ENCODE data around the gene SUN1.
A peak's percentile ranks its signal among the peaks of the same experiment; 100 is the strongest.

Gene SUN1

DNA sequence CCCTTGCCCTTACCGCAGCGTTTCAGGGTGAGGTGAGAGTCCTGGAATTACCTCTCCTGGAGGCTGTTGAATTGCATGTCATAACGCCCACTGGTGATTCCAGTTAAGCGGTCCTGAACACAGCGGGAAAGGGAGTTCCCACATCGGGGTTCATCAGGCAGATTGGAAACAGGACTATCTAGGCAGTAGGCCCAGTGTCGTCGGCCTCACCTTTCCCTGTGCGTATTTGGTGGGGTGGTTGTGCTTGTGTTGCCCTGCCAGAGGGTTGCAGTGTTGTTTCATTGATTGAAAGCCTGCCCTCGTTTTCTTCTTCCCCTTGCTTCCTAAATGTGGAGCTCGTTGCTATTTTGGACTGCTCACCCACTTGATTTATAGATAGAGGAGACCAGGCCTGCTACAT lies 10.6 kb upstream of the SUN1 start:
- H3K27me3 Mint-ChIP-seq = no peaks in the 10 kb centered on the region
- H3K4me3 Mint-ChIP-seq = no peak overlapping the region
- H3K4me1 Mint-ChIP-seq (ENCODE audit: low read depth) = peaks cover 76% of the 10 kb centered on the region
- H3K9me3 Mint-ChIP-seq = no peaks in the 10 kb centered on the region
- no peak for DNase-seq
- peaks cover 68% of the 10 kb centered on the region for H3K36me3 Mint-ChIP-seq (ENCODE audit: low read depth)
- H3K27ac Mint-ChIP-seq = no peak overlapping the region

DNA sequence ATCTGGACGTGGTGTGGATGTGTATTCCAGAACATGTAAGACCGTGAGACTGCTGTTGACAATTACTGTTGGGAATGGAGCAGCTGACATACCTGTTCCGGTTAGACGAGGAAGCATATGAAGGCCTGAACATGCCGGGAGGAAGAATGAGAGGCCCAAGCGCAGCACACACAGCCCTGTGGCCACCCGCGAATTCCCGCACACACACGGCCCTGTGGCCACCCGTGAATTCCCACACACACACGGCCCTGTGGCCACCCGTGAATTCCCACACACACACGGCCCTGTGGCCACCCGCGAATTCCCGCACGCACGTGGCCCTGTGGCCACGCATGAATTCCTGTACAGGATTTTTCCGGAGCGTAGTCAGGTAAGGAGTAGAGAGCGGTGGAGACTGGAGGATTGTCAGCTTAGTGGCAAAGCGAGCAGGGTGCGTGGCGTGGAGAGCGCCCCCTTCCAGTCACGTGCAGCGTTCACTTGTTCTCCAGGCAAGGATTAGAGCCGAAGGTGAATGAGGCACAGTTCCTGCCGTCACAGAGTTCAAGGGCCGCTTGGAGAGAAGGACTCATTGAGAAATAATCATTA lies 9.5 kb upstream of the SUN1 start:
- Mint-ChIP-seq H3K4me1 (ENCODE audit: low read depth) (peaks cover 73% of the 10 kb centered on the region), H3K27me3 (no peaks in the 10 kb centered on the region), H3K4me3 (no peak overlapping the region), H3K27ac (no peak overlapping the region), H3K36me3 (ENCODE audit: low read depth) (peaks cover 64% of the 10 kb centered on the region), H3K9me3 (no peaks in the 10 kb centered on the region)
- no peak for DNase-seq

DNA sequence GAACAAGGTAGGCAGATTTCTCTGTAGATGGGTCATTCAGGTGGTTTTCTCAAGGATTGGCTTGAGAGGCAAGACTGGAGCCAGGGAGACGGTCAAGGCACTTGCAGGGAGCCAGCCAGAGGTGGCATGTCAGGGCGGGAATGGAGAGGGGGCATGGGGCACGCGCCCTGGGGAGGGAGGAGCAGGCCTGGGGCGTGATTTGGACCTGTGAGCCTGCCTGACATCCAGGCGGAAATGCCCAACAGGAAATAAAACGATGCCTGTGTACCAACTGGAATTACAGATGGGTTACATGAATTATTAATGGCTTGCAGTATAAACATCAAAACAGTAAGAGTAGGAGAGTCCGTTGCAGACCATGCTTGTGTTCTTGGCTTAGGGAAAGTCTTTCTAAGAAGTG lies 8.6 kb upstream of the SUN1 start:
- Mint-ChIP-seq H3K4me3 (no peak overlapping the region), H3K9me3 (no peaks in the 10 kb centered on the region), H3K4me1 (ENCODE audit: low read depth) (peaks cover 68% of the 10 kb centered on the region), H3K36me3 (ENCODE audit: low read depth) (peaks cover 64% of the 10 kb centered on the region), H3K27ac (peak overlapping the region; percentile 42), H3K27me3 (no peaks in the 10 kb centered on the region)
- no peak for DNase-seq

DNA sequence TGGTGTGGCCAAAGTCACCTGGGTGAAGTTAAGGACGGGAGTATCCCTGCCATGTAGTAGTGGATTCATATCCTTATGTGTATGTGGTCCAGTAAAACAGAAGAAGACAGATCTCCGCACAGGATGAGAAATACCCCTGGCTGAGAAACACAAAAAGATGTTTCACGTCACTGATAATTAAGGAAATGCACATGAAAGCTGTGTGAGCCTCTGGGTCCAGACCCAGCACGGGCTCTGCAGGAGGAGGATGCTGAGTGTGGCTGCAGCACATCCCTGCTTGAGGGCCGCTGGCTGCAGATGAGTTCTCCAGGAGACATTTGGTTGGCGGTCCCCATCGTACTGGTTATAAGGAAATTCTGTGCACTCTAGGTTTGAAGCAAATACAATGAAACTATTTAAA lies 8.2 kb upstream of the SUN1 start:
- no peak for DNase-seq
- Mint-ChIP-seq H3K27me3 (no peaks in the 10 kb centered on the region), H3K4me3 (no peak overlapping the region), H3K4me1 (ENCODE audit: low read depth) (peaks cover 70% of the 10 kb centered on the region), H3K27ac (peak overlapping the region; percentile 42), H3K9me3 (no peaks in the 10 kb centered on the region), H3K36me3 (ENCODE audit: low read depth) (peaks cover 62% of the 10 kb centered on the region)

DNA sequence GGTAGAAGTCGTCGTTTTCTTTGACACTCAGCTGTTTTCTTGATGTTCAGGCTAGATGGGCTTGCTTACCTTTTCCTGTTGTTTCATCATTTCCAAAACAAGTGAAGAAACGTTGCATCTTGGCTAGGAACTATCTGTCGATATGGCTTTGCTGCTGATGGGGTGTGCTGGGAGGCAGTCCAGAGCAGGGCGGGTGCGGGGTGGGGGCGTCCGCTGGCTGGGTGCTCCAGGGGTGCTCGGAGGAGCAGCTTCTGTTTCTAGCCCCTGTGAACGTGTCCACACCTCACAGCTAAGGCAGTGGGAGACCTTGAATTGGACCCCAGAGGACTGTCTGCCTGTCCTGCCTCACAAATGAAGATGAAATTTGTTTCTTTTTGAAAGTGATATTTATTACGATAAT lies 7.6 kb upstream of the SUN1 start:
- no peaks in the 10 kb centered on the region for H3K9me3 Mint-ChIP-seq
- no peak overlapping the region for H3K27ac Mint-ChIP-seq
- peaks cover 70% of the 10 kb centered on the region for H3K4me1 Mint-ChIP-seq (ENCODE audit: low read depth)
- peaks cover 57% of the 10 kb centered on the region for H3K36me3 Mint-ChIP-seq (ENCODE audit: low read depth)
- no peaks in the 10 kb centered on the region for H3K27me3 Mint-ChIP-seq
- no peak overlapping the region for H3K4me3 Mint-ChIP-seq
- no peak for DNase-seq

DNA sequence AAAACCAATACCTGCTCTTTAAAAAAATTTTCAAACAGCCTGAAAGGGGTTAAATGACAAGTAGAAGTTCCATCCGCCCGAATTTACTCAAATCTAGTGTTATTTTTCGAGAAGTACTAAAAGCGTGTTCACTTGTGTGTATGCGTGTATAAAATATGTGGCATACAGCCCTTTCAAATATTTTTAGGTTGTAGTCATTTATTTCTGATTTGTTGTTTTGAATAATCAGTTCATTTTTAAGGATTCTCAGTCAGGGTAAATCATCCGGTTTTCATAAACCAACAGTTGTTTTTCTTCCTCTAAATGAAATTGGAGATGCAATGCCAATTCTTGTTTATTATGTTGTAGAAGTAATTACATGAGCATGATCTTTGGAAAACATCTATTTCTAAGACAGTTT lies 6.9 kb upstream of the SUN1 start:
- DNase-seq = no peak
- Mint-ChIP-seq H3K9me3 (no peaks in the 10 kb centered on the region), H3K4me3 (no peak overlapping the region)

DNA sequence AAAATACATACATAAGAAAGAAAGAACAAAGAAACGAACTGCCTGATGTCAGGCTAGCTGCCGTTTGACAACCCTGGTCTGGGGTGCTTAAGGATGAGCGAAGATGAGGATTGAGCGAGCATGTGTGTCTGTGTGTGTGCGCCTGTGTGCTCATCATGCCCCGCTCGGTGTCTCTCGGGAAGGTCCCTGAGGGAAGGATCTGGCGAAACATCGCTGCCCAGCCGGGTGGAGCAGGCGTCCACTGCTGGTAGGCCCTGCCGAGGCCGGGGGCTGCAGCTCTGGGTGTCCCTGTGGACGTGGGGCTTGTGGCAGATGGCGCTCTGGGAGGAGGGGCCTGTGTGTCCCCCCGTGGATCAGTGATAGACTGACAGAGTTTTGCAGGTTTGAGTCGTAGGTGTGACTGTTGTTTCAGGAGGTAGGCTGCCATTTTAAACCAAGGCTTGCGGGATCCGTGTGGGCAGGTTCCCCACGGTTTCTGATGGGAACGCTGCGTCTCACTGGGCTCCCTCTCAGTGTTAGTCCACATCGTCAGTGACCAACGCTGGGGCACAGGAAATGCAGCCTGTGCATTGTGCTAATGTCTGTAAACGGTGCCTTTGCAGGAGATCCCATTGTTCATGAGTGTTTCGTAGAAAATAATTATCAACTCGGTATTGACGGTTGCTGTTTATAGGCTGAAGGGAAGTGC lies 5.9 kb upstream of the SUN1 start:
- Mint-ChIP-seq H3K27ac (peak overlapping the region; percentile 34), H3K27me3 (no peaks in the 10 kb centered on the region), H3K4me1 (ENCODE audit: low read depth) (peaks cover 71% of the 10 kb centered on the region), H3K36me3 (ENCODE audit: low read depth) (peaks cover 43% of the 10 kb centered on the region), H3K9me3 (no peaks in the 10 kb centered on the region), H3K4me3 (no peak overlapping the region)
- no peak for DNase-seq

More for the DNA sequence above, 6.9 kb upstream of the SUN1 start:
- no peak overlapping the region for H3K27ac Mint-ChIP-seq
- no peaks in the 10 kb centered on the region for H3K27me3 Mint-ChIP-seq
- H3K4me1 Mint-ChIP-seq (ENCODE audit: low read depth) = peaks cover 70% of the 10 kb centered on the region
- peaks cover 50% of the 10 kb centered on the region for H3K36me3 Mint-ChIP-seq (ENCODE audit: low read depth)

DNA sequence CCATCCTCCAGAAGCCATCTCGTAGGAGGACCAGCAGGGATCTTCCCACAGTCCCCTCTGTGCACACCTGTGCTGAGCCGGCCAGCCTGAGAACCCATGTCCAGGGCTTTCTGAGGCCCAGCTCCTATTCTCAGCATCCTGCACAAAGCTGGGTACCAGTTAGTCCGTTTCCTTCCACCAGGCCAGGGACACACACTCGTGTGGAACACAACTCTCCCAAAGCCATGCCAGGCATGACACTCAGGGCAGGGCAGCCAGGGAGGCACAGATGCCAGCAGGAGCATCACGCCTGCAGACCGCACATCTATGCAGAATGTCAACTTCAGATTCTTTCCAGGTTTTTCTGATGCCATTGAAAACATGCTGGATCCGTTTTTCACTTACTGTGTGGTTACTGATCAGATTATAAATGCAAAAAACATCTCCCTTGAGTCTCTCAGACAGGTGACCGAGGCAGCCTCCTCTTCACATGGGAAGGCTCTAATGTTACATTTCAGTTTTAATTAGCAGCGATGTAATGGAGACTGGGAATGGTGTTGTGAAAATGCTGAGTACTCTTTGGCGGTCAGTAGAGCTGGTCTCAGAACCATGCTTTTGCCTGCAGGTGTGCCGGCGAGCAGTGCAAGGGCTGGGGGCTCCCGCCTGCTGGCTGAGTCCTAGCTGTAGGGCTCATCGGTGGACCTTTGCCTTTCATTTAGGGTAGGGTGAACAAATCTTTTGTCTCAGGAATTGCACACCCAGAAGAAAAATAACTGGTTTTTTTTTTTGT lies 3.3 kb upstream of the SUN1 start:
- Mint-ChIP-seq H3K27ac (no peak overlapping the region), H3K27me3 (no peaks in the 10 kb centered on the region), H3K36me3 (ENCODE audit: low read depth) (peaks cover 33% of the 10 kb centered on the region), H3K4me3 (no peak overlapping the region), H3K4me1 (ENCODE audit: low read depth) (peaks cover 70% of the 10 kb centered on the region), H3K9me3 (no peaks in the 10 kb centered on the region)
- no peak for DNase-seq

DNA sequence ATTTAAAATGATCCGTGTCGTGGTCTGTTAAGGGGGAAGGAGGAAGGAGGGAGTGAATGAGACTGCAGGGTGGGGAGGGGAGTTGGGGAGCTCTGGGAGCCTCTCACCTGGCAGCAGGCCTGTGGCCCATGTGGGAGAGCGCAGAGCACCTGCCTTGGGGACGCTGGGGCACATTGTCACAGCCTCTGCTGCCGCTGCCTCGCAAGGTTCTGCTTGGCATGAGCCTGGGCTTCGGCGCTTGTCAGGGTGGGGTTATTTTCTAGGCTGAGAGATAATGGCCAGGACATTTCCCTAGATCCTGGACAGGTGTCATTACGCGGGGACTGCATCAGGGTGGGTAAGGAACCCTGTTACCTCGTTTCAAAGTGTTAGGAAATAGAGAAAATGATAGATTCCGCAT lies 2.2 kb upstream of the SUN1 start:
- H3K4me1 Mint-ChIP-seq (ENCODE audit: low read depth) = peaks cover 70% of the 10 kb centered on the region
- H3K27ac Mint-ChIP-seq = peak overlapping the region; percentile 98
- no peak for DNase-seq
- H3K4me3 Mint-ChIP-seq = no peak overlapping the region
- peaks cover 37% of the 10 kb centered on the region for H3K36me3 Mint-ChIP-seq (ENCODE audit: low read depth)
- H3K9me3 Mint-ChIP-seq = no peaks in the 10 kb centered on the region
- no peaks in the 10 kb centered on the region for H3K27me3 Mint-ChIP-seq

DNA sequence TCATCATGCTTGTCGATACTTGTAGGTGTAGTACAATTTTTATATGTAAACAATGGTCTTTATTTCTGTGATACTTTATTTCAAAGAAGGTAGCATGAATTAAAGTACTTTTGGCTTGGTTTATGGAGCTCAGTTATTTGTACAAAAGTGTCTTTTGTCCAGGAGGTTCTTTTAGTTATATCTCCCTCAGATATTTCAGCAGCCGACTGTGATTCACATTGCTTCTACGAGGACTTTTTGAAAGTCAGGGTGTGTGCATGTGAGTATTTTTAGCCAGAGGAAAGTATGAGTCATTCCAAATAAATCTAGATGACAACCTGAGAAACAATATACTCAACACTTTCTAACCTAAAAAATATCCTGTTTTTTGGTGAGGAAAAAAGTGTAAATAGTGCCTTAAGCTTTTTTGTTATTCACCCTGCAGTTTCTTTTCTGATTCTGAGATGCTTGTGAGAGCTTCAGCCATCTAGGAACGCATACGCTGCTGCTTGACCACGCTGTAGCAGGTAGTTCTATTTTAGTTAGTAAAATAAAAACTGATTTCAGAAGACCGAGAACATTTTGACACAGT lies 595 bp upstream of the SUN1 start:
- peak overlapping the region; percentile 98 for H3K27ac Mint-ChIP-seq
- no peaks in the 10 kb centered on the region for H3K27me3 Mint-ChIP-seq
- peaks cover 67% of the 10 kb centered on the region for H3K4me1 Mint-ChIP-seq (ENCODE audit: low read depth)
- H3K9me3 Mint-ChIP-seq = no peaks in the 10 kb centered on the region
- H3K36me3 Mint-ChIP-seq (ENCODE audit: low read depth) = peaks cover 39% of the 10 kb centered on the region
- DNase-seq = no peak
- H3K4me3 Mint-ChIP-seq = peak overlapping the region; percentile 70

DNA sequence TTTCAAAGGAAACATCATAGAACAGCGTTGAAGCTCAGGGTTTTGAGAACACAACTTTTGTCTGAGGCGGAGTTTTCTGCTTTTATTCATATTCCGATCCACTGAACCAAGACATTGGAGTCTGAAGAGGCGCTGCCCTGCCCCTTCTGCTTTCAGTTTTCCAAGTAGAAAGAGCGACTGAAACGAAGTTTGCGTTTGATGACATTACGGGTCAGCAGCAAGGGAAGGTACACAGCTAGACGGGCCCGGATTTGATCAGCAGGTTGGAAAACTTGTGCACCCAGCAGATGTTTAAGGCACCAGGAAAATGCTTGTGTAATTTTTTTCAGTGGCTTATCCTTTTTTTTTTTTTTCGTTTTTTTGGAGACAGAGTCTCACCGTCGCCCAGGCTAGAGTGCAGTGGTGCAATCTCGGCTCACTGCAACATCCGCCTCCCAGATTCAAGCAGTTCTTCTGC lies 720 bp downstream of the SUN1 start:
- peaks cover 75% of the 10 kb centered on the region for H3K4me1 Mint-ChIP-seq (ENCODE audit: low read depth)
- H3K27ac Mint-ChIP-seq = peak overlapping the region; percentile 98

DNA sequence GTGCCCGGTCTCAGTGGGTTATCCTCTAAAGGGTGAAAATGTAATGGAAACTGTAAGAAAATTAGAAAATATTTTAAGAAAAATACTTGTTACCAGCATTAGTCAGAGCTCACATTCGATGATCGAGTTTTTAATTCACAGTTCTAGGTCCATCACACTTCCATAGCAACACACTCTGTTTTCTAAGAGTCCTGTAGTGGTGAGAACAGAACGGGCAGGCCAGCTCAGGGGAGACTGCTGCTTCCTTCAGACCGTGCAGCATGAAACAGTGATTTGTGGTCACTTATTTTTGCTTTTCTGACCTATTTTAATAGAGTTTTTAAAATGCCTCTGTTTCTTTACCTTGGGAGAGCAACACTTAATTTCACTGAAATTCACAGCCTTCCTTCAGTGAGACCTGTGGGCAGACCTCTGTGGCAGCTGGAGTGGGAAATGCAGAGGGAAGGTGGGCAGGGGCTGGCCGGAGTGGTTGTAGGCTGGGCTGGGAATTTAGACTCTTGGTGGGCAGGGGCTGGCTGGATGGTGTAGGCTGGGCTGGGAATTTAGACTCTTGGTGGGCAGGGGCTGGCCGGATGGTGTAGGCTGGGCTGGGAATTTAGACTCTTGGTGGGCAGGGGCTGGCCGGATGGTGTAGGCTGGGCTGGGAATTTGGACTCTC lies 1.5 kb downstream of the SUN1 start:
- H3K4me1 Mint-ChIP-seq (ENCODE audit: low read depth) = peaks cover 70% of the 10 kb centered on the region
- no peaks in the 10 kb centered on the region for H3K27me3 Mint-ChIP-seq
- no peak overlapping the region for H3K4me3 Mint-ChIP-seq
- no peaks in the 10 kb centered on the region for H3K9me3 Mint-ChIP-seq
- H3K36me3 Mint-ChIP-seq (ENCODE audit: low read depth) = peaks cover 52% of the 10 kb centered on the region
- no peak for DNase-seq
- peak overlapping the region; percentile 52 for H3K27ac Mint-ChIP-seq

More for the DNA sequence above, 720 bp downstream of the SUN1 start:
- no peaks in the 10 kb centered on the region for H3K9me3 Mint-ChIP-seq
- DNase-seq = no peak
- H3K4me3 Mint-ChIP-seq = peak overlapping the region; percentile 70
- H3K36me3 Mint-ChIP-seq (ENCODE audit: low read depth) = peaks cover 50% of the 10 kb centered on the region
- no peaks in the 10 kb centered on the region for H3K27me3 Mint-ChIP-seq

DNA sequence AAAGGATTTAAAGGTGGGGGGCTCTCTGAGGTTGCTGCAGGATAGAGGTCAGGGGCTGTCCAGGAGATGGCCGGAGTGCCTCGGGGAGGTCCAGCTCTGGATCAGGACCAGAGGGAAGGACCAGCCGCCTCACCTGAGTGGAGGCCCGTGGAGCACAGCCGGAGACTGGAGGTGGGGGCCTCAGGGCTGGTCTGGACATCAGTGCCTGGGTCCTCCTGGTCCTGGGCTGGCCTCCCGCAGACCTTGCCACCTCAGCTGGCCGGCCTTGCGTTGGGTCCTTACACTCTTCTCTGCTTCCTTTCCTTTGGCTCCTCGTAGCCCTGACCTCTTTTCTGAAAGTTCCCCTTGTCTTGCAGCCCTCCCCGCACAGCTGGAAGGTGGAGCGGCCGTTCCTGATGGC lies 2.0 kb downstream of the SUN1 start:
- Mint-ChIP-seq H3K4me3 (no peak overlapping the region), H3K4me1 (ENCODE audit: low read depth) (peaks cover 64% of the 10 kb centered on the region)

DNA sequence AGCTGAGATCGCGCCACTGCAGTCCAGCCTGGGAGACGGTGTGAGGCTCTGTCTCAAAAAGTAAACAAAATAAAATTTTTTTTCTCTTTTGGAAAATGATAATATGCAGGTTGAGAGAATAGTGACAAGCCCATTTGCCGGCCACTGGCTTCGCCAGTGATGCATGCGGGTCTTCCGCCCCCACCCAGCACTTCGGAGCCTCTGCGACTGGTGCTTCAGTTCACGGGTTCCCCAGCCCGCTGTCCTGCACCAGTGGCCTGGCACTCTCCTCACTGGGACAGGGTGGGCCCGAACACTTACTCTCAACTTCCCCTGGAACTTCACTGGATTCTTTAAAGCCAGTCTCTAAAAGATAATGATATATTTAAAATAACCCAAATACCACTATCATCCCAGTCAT lies 2.7 kb downstream of the SUN1 start:
- Mint-ChIP-seq H3K27me3 (no peaks in the 10 kb centered on the region), H3K4me3 (no peak overlapping the region), H3K9me3 (no peaks in the 10 kb centered on the region), H3K36me3 (ENCODE audit: low read depth) (peaks cover 63% of the 10 kb centered on the region), H3K4me1 (ENCODE audit: low read depth) (peaks cover 59% of the 10 kb centered on the region), H3K27ac (no peak overlapping the region)
- no peak for DNase-seq

More for the DNA sequence above, 2.0 kb downstream of the SUN1 start:
- H3K27ac Mint-ChIP-seq = no peak overlapping the region
- H3K36me3 Mint-ChIP-seq (ENCODE audit: low read depth) = peaks cover 57% of the 10 kb centered on the region
- DNase-seq = no peak
- H3K27me3 Mint-ChIP-seq = no peaks in the 10 kb centered on the region
- no peaks in the 10 kb centered on the region for H3K9me3 Mint-ChIP-seq
